NCI-H128 (cell line): ENCODE data around the gene PEX19.
A peak's percentile ranks its signal among the peaks of the same experiment; 100 is the strongest.

Source experiments
- DNase-seq: peaks from one replicate; lab custom pipeline; 2025; ENCODE audit not compliant: unreplicated experiment; lab: John Stamatoyannopoulos, UW

PEX19 gene

GRCh38 chr1:160277987-160278386 lies 6.9 kb downstream of the PEX19 start:
- no peak for DNase-seq

DNA sequence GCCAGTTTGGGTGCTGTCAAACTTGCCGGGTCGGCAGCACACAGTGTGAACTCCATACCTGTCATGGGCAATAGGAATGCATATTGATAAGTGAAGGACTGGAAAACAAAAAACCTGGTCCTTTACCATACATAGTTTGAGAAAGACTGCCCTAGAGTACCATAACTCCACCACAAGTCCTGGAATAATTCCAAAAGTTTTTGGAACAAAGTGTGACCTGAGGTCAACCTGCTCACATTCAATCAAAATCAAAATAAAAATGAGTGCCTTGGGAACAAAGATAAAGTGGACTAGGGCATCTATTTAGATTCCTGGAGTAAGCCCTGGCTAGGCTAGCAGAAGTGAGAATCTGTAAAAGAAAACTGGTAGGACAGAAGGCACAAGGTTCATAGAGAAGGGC lies 7.6 kb downstream of the PEX19 start:
- DNase-seq = no peak

GRCh38 chr1:160271025-160271424 lies 13.9 kb downstream of the PEX19 start:
- DNase-seq = no peak

DNA sequence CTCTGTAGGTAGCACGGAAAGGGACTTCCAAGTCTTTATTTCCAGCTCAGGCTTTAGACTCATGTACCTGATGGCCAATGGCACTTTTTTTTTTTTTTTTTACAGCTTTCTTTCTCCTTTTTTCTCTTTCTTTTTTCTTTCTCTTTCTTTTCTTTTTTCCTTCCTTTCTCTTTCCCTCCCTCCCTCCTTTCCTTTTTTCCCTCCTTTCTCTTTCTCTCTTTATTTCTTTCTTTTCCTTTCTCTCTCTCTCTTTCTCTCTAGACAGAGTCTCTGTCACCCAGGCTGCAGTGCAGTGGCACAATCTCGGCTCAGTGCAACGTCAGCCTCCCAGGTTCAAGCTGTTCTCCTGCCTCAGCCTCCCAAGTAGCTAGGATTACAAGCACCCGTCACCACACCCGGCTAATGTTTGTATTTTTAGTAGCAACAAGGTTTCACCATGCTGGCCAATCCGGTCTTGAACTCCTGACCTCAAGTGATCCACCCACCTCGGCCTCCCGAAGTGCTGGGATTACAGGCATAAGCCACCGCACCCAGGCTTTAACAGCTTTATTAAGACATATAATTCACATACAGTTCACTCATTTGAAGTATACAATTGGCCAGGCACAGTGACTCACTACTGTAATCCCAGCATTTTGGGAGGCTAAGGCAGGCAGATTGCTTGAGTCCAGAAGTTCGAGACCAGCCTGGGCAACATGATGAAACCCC lies 17.5 kb downstream of the PEX19 start:
- no peak for DNase-seq

DNA sequence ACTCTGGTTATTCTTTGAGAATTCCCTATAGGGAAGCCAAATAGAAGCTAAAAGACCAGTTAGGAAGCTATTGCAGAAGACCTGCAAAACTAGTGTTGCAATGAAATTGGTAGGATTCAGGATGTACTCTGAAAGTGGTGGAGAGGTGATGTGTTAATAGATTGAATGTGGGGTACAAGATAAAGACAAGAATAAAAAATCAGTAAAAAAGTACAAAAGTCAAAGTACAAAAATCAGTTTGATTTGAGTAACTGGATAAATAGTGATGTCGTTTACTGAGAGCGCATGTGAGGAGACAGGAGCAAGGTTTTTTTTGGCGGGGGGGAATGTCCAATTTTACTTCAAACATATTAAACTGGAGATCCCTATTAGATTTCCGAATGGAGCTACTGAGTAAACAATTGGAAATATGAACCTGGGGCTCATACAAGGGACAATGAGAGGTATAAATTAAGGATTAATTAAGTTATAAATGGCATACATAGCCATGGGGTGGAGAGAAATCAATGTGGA lies 20.1 kb downstream of the PEX19 start:
- no peak for DNase-seq

DNA sequence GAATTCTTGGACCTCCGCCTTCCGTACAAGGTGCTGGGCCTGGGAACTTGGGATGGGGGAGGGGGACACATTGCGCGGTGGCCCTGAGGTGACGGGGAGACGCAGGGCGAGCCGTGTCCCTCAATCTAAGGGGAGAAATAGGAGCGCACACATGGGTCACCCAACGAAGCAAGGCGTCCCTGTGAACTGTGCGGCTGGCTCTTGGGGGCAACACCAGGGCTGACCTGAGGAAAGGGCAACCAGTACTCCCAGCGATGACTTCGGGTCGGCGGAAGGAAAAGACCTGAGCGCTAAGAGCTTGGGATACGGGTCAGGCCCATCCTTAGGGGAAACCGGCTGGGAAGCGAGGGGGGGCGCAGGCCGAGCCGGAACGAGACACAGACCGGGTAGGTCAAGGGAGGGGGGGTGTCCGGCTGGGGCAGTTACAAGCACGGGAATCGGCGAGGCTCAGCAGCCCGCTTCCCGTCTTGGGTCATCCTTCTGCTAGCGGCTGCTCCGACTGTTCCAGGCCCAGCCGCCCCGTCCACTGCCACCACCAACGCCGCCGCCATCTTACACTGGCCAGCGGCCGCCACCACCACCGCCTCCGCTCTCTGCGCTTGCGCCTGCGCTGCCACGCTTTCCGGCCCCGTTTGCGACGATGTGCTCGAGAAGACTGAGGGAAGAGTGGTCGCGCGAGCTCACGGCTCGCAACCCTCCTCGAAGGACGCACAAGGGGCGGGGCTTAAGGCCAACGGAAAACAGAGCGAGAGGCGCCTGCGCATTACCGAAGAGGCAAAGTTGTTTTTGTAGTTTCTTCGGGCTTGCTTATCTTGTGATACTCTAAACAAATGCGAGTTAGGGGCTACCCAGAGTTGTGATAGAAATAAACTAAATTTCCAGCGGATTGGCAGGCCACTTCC lies 22.8 kb downstream of the PEX19 start, which contains the start of gene DCAF8:
Gene DCAF8, minus strand, starts transcription at position 657 of the 902 bp plus-strand sequence. CDS start 18,541 bp downstream, outside the sequence.
- peak; percentile 99 for DNase-seq

- DNase-seq = peak; percentile 42
Observed at GRCh38 chr1:160261556-160261892, 23.4 kb downstream of the PEX19 start.

DNA sequence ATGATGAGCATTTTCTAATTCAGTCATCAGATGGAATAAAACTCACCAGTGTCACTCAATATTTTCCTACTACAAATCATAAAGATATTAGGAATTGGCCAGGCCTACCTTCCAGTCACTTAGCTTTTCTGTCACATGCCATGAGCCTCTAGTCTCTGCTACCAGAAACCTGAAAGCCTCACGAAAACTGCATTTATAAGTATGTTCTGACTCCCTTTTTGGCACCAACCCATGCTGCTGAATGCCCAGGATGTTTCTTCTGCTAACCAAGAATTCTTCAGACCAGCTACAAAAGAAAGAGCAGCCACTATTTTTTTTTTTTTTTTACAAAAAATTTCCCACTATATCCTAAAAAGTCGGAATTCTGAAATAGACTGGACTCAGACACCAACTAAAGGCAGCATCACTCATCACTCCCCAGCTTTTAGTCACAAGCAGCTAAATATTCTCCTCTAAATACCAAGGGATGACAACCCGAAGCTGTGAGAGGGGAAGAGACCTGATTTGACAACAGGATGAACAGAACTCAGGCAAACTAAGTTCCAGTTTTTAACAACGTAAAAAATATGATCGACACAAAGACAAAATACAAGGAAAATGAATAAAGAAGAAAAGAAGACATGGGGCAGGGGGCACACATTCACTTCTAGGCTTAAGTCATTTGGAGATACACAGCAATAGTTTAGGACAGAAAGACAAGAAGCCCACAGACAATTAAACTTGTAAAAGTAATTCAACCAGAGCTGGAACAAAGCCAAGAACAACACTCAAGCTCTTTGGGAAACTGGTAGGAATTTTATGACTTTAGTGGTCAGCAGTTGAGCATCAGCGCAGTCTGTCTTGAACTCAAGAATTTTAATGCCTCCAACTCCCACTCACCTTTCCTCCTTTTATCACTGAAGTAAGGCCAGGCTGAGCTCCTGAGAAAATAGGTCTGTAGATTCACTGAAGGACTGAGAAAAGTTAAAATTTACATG lies 24.2 kb downstream of the PEX19 start:
- DNase-seq = peak; percentile 12

DNA sequence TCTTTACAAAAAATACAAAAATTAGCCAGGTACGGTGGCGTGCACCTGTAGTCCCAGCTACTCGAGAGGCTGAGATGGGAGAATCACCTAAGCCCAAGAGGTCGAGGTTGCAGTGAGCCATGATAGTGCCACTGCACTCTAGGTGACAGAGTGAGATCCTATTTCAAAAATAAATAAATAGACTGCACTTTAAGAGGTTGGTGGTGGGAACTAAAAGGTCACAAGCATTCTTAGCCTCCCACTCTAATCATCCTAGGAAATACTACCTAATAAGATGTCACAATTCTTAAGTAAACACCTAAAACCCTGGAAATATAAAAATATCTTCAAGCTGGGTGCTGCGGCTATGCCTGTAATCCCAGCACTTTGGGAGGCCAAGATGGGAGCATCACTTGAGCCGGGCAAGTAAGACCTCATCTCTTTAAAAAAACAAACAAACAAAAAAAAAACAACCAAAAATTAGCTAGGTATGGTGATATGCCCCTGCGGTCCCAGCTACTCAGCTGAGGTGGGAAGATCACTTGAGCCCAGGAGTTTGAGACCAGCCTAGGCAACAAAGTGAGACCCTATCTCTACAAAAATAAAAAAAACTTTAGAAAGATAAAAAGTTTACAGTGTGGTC lies 26.6 kb downstream of the PEX19 start:
- DNase-seq = no peak

DNA sequence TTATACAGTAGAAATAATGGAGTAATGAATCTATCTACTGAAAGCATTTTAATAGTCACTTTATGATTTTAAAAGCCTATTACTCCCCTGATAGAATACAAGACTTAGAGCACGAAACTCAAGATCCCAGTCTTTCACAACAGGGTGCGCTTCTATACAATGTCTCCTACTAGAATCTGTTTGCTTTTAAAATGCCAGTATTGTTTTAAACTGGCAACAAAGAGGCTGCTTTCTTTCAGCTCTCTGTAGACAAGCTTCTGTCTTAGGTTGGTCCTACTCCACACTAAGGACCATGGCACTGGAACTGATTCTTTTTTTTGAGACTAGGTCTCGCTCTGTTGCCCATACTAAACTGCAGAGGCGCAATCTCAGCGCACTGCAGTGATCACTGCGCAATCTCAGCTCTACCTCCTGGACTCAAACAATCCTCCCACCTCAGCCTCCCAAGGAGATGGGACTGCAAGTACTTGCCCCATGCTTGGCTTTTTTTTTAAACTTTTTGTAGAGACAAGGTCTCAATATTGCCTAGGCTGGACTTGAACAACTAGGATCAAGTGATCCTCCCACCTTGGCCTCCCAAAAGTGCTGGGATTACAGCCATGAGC lies 27.4 kb downstream of the PEX19 start:
- DNase-seq = no peak

- no peak for DNase-seq
Observed at GRCh38 chr1:160256396-160257046, 28.4 kb downstream of the PEX19 start.

GRCh38 chr1:160255781-160256300 lies 29.1 kb downstream of the PEX19 start:
- no peak for DNase-seq

DNA sequence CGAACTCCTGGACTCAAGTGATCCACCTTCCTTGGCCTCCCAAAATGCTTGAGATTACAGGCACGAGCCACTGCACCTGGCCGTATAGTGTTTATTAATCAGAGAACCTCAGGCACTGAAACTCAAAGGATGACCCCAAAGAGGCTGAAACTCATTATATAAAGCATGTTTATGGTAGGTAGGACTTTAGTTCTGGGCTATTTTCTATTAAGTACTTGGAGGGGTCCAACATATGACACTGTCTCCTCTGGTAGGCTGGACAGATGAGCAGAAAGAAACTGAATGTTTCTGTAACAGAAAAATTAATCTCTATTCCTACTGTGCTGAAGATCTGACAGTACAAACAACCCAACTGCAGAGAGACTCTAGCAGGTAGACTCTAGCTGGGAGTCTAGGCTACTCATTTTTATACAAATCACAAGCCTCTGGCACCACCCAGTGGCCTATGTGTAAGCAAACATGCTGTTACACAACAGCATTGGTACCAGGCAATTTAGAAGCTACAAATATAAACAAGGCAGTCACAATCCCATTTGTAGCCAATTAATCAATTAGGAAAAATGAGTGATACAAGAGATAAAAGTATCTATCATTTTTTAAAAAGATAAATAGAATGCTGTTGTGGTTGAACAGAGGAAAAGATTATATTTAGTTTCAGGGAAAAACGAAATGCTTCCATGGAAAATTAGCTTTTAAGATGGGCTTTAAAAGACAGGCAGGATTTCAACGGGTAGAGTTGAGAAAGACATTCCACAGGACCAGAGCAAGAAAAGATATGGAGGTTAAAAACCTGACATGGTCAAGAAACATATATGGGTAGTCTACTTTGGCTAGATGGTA lies 33.0 kb downstream of the PEX19 start:
- peak; percentile 76 for DNase-seq

- no peak for DNase-seq
Observed at GRCh38 chr1:160251011-160251410, 33.9 kb downstream of the PEX19 start.

DNA sequence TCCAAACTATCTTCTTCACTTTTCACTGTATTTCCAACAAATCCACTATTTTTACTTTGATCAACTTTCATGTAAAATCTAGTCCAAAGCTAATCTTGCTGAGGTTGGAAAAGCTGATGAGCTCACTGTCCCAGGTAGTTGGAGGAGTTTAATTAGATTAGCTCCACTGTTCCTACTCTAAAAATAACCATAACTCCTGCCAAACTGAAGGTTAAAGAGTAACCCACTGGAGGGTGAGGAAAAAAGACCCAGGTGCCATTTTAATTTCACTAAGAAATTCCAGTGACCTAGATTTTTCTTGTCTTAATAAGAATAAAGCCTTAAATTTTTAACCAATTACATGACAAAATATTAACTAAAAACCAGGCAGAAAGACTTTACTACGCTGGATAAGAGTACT lies 37.9 kb downstream of the PEX19 start:
- no peak for DNase-seq

DNA sequence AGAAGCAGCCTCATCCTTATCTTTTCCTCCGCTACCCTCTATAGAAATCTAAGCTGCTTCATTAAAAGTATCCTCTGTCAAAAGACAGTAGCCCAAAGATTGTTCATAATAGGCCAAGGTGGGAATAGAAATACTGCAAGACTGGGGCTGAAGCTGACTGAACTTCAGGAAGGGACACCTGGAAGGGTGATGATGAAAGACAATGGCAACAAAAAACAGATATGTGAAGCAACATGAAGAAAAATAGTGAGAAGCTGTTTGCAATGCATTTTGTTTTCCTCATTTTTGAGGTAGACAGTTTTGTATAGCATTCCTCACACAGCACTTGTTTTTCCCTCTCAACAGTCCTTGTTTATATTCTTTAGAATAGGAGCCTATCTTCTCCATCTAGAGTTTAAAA lies 39.5 kb downstream of the PEX19 start:
- no peak for DNase-seq

GRCh38 chr1:160244209-160244608 lies 40.7 kb downstream of the PEX19 start:
- peak; percentile 10 for DNase-seq

DNA sequence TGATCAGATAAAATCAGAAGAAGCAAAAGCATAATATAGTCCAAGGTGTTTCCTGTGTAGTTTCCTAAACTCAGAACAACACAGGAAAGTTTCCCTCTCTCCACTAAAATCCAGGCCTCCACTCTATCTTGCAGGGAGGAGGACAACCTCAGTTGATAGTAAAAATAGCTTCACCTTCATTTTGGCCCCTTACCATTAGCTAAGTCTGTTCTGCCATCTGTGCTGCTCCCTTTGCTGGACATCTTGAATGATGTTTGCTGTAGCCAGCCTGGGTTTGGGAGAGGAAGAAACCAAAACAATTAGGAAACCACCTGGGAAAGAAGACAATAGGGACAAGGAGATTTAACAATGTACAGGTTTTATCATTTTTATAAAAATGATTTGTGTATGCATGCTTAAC lies 41.2 kb downstream of the PEX19 start:
- no peak for DNase-seq
